Activated gamma-delta T cell treated with Interleukin-2 at 50 U/mL for 16 hours (primary cell): ENCODE data around the gene EIF4E2.
"Not testable (repeated sequence)": the region's sequence is repeated elsewhere in the genome, so short reads cannot be mapped to it uniquely, and the experiment has no call there.

ENCODE experiments used
- DNase-seq: peaks from one replicate; pipeline ENCODE4 v3.0.0-alpha.2; 2020

EIF4E2 gene

DNA sequence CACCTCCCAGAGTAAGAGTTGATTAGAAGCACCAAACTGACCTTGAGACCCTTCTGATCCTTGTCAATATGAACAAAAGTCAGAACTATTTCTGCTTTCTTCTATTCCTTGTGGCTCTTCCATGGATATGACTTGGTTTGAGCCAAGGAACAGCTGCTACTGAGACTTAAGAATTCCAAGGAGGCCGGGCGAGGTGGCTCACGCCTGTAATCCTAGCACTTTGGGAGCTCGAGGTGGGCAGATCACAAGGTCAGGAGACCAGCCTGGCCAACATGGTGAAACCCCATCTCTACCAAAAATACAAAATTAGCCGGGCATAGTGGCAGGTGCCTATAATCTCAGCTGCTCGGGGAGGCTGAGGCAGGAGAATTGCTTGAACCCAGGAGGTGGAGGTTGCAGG, 20.0 kb downstream of the EIF4E2 start:
- DNase-seq, result not testable (repeated sequence)

GRCh38 chr2:232571026-232571474, 20.6 kb downstream of the EIF4E2 start:
- no peak for DNase-seq

- DNase-seq, result no peak
Observed at GRCh38 chr2:232573042-232573441, 22.6 kb downstream of the EIF4E2 start.

GRCh38 chr2:232573771-232574435, 23.4 kb downstream of the EIF4E2 start:
- DNase-seq, result no peak

- no peak for DNase-seq
Observed at GRCh38 chr2:232574674-232575403, 24.4 kb downstream of the EIF4E2 start.

GRCh38 chr2:232575404-232575746, 24.9 kb downstream of the EIF4E2 start:
- DNase-seq, result no peak

- DNase-seq, result no peak
Observed at GRCh38 chr2:232576995-232577394, 26.5 kb downstream of the EIF4E2 start.

DNA sequence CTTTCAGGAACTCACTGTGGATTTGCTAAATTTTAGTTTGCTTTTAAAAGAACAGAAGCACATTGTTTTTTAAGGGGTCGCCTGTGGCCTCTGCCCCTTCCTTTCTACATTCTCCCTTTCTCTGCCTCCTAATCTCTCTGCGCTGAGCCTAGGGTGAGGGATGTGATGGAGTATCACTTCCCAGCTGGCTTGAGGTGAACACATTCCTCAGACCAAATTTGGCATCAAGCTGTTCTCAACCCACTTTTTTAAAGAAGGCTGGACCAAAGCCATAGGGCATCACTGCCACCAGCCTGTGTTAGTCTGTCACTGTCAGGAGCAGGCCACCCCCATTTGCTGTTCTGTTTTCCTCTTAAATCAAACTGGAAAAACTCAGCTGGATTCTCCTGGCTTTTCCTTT, 27.4 kb downstream of the EIF4E2 start:
- no peak for DNase-seq

DNA sequence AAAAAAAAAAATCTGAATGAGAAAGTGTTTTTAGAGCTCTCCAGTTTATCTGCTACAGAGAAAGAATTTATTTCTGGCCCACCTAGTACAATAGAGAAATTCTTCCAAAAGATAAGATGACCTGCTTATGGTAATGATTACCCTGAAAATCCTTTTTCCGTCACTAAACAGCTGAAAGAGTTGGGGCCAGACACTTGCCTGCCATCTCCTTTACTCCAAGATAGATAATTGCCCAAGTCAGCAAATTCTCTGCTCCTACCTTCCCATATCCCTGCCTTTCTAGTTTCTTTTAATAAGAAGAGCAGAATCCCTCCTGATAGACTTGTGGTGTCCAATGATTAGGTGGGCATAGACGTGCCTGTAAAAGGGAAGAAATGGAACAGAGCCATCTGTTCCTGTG, 28.1 kb downstream of the EIF4E2 start:
- DNase-seq, result no peak

- no peak for DNase-seq
Observed at GRCh38 chr2:232580648-232580981, 30.1 kb downstream of the EIF4E2 start.

DNA sequence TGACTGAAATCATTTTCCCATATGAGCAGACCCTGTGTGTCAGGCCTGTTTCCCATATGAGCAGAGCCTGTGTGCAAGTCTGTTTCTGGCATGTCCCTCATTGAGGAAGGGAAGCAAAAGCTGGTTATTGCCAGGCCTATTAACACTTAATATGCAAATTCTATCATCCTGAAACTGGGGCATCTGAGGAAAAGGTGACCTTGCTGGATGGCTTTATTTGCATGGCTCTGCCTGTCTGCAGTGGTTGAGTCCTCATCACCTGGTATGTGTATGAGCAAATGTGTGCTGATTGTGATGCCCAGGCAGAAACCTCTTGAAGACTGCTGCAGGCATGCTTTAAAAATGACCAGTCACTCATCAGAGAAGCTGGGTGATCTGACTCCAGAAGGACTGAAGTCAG, 31.2 kb downstream of the EIF4E2 start:
- no peak for DNase-seq

DNA sequence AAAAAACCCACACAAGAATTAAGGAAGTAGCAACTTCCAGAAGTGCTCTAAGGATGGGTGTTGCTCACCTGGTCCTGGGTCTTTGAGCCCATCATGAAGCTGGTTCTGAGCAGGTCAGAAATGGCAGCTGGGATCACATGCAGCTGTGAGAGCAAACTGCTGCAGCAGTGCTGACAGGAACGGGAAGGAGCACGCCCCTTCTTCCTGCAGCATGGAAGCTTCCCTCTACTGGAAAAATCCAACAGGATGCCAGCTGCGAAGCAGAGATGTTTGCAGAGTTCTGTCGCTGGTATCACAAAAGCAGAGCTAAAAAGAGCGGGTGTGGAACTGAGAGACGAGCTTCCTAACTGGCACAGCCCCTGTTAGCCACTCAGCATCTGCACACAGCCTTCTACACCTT, 33.7 kb downstream of the EIF4E2 start:
- DNase-seq, result no peak

GRCh38 chr2:232586943-232587505, 36.5 kb downstream of the EIF4E2 start:
- no peak for DNase-seq

GRCh38 chr2:232587512-232587911, 37.0 kb downstream of the EIF4E2 start:
- DNase-seq, result no peak

DNA sequence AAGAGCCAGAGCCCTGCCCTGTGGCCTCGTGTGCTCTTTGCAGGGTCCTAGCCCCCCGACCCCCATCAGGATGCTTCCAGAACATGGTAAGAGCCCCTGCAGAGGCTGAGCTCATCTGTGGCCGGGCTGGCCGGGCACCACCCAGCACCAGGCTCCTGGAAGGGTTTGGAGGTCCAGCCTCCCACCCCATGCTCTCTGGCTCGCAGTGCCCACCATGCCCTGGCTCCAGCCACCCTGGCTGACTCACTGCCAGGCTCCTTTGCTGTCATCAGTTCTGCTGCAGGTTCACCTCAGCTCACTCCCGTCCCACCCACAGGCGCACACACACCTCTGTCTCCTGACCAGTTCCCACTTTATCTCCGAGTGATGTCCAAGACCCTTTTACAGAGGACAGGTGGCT, 37.5 kb downstream of the EIF4E2 start:
- DNase-seq, result no peak

DNA sequence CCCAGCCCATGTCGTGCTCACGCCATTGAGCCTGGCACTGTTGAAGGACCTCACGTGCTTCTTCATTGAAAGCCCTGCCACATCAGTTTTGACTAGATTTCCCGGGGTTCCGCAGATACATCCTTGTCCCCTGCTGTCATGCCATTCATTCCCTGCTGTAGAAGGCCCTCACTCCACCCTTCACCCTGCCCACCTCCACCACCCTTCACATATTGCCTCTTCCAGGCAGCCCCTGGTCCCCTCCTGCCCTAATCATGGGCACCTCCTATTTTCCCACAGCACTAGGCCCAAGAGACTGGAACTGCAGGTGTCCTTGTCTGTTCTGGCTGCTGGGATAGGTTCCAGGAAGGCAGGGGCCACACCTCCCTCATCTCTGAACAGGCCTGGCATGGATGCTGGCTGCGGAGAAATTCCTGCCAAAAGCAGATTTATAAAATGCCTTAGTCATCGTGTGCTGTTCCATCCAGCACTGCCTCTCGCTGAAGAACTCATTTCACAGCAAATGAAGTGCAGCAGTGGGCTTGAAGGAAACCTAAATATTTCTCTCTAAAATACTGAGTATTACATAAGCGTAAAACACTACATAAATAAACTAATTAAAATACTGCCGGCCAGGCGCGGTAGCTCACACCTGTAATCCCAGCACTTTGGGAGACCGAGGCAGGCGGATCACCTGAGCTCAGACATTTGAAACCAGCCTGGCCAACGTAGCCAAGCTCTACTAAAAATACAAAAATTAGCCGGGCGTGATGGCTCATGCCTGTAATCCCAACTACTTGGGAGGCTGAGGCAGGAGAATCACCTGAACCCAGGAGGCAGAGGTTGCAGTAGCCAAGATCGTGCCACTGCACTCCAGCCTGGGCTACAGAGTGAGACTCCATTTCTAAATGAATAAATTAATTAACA, 38.4 kb downstream of the EIF4E2 start:
- no peak for DNase-seq

GRCh38 chr2:232592772-232593395, 42.4 kb downstream of the EIF4E2 start:
- no peak for DNase-seq

DNA sequence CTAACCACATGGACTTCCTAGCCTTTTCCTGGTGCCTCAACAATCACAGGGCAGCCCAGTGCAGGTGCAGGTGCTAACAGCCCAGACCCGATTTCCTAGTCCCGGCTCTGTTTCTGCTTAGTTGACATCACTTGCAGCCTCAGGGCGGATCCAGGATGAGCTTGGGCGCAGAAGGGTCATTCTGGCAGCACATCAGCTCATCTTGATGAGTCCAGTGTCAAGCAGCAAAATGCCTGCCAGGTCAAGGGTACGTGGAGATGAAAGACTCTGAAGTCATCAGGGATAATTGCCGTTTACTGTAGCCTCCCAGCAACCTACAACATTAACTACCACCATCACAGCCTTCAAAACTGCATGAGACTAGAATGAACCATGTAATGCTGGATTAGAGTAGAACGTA, 43.5 kb downstream of the EIF4E2 start:
- DNase-seq, result no peak

DNA sequence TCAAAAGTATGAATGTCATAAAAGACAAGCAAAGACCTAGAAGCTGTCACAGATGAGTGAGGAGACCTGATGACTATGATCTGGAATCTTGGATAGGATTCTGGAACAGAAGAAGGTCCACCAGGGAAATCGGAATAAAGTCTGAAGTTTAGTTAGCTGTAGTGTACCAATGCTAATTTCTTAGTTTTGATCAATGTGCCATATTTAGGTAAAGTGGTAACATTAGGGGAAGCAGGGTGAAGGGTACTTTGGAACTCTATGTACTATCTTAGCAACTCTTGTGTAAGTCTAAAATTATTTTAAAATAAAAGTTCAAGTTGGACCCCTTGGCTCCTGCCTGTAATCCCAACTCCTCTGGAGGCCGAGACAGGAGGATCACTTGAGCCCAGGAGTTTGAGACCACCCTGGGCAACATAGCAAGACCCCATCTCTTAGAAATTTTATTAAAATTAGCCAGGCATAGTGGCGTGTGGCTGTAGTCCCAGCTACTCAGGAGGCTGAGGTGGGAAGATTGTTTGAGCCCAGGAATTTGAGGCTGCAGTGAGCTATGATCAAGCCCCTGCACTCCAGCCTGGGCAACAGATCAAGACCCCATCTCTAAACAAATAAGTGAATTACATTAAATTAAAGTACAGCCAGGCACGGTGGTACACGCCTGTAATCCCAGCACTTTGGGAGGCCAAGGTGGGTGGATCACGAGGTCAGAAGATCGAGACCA, 47.0 kb downstream of the EIF4E2 start:
- DNase-seq, result no peak

DNA sequence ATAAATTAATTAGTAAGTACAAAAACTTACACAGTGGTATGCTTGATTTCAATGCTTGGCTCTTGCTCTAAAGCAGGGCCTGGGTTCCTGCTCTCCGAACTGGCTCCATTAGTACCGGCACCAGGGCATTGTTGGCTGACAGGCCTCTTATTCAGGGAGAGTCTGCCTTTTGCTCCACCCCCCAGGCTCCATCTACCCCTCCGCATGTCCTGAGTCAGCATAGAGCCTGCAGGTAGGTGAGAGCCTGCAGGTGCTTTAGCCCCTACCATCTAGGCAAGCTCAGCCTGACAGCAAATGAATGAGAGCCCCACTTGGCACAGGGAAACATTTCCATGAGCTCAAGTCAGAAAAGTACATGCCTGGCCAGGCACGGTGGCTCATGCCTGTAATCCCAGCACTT, 47.8 kb downstream of the EIF4E2 start:
- DNase-seq, result no peak

- DNase-seq, result no peak
Observed at GRCh38 chr2:232600053-232600773, 49.7 kb downstream of the EIF4E2 start.

DNA sequence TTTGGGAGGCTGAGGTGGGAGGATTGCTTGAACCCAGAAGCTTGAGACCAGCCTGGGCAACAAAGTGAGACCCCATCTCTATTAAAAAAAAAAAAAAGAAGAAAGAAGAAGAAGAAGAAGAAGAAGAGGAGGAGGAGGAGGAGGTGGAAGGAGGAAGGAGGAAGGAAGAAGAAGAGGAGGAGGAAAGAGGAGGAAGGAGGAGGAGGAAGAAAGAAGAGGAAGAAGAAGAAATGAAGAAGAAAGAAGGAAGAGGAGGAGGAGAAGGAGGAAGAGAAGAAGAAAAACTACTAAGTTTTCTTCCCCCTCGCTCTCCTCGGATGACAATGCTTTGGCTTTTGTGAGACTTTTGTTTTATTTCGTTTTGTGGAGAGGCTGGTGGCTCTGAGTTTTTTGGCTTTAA, 52.8 kb downstream of the EIF4E2 start:
- no peak for DNase-seq
